H9 (cell line): Measurements from ENCODE around the gene FARS2. TPM values are rescaled to one million over a fixed set of nuclear protein-coding genes. Genes with fewer than 3 reads are reported as not detected.

Experiments used
- DNase-seq: peaks from one replicate; pipeline ENCODE4 v3.0.0-alpha.2; 2017
- H2AFZ ChIP-seq: one replicate; pipeline ENCODE4 v1.6.1; 2013; ENCODE audit warnings: mild to moderate bottlenecking, low read length, control low read depth, moderate library complexity
- H2AK5ac ChIP-seq: 2 replicates; pipeline ENCODE4 v1.6.1; 2013; ENCODE audit warnings: low read length, control low read depth, mixed read lengths; ENCODE audit not compliant: insufficient read length
- H2BK120ac ChIP-seq: one replicate; pipeline ENCODE4 v1.6.1; 2013; ENCODE audit warnings: low read depth, mild to moderate bottlenecking, low read length, control low read depth, inconsistent platforms; ENCODE audit not compliant: poor library complexity, severe bottlenecking
- H2BK12ac ChIP-seq: 2 replicates; pipeline ENCODE4 v1.6.1; 2013; ENCODE audit warnings: low read length, control low read depth, mixed read lengths, low read depth; ENCODE audit not compliant: insufficient read length
- H2BK15ac ChIP-seq: 2 replicates; pipeline ENCODE4 v1.6.1; 2013; ENCODE audit warnings: low read depth, low read length, control low read depth
- H2BK20ac ChIP-seq: one replicate; pipeline ENCODE4 v1.6.1; 2013; ENCODE audit warnings: low read depth, mild to moderate bottlenecking, low read length, control low read depth, inconsistent platforms; ENCODE audit not compliant: poor library complexity, severe bottlenecking
- H2BK5ac ChIP-seq: 2 replicates; pipeline ENCODE4 v1.6.1; 2013; ENCODE audit warnings: low read length, control low read depth, mixed read lengths; ENCODE audit not compliant: insufficient read length
- H3K14ac ChIP-seq: 2 replicates; pipeline ENCODE4 v1.6.1; 2013; ENCODE audit warnings: low read length, control low read depth; ENCODE audit not compliant: insufficient read depth
- H3K18ac ChIP-seq: 2 replicates; pipeline ENCODE4 v1.6.1; 2013; ENCODE audit warnings: low read depth, mild to moderate bottlenecking, mixed read lengths, low read length, control low read depth; ENCODE audit not compliant: insufficient read length
- H3K23ac ChIP-seq: 2 replicates; pipeline ENCODE4 v1.6.1; 2013; ENCODE audit warnings: low read length, control low read depth, mixed read lengths, low read depth; ENCODE audit not compliant: insufficient read length
- H3K23me2 ChIP-seq: 2 replicates; pipeline ENCODE4 v1.6.1; 2013; ENCODE audit warnings: low read depth, mild to moderate bottlenecking, mixed read lengths, low read length, control low read depth; ENCODE audit not compliant: insufficient read length, poor library complexity, severe bottlenecking
- H3K27ac ChIP-seq: 2 replicates; pipeline ENCODE4 v1.5.1; 2013; ENCODE audit warnings: low read length, control low read depth, mixed read lengths, low read depth; ENCODE audit not compliant: insufficient read length
- H3K27me3 ChIP-seq: 2 replicates; pipeline ENCODE4 v1.6.1; 2013; ENCODE audit warnings: low read length, control low read depth, inconsistent platforms; ENCODE audit not compliant: insufficient read depth
- H3K4ac ChIP-seq: 2 replicates; pipeline ENCODE4 v1.6.1; 2013; ENCODE audit warnings: low read depth, mild to moderate bottlenecking, control low read depth, inconsistent platforms, low read length, moderate library complexity
- H3K4me1 ChIP-seq: 2 replicates; pipeline ENCODE4 v1.6.1; 2013; ENCODE audit warnings: low read length, control low read depth, inconsistent platforms; ENCODE audit not compliant: insufficient read depth
- H3K4me2 ChIP-seq: 2 replicates; pipeline ENCODE4 v1.6.1; 2013; ENCODE audit warnings: low read length, control low read depth, mixed read lengths; ENCODE audit not compliant: insufficient read length, insufficient read depth
- H3K56ac ChIP-seq: 2 replicates; pipeline ENCODE4 v1.6.1; 2013; ENCODE audit warnings: low read depth, mild to moderate bottlenecking, mixed read lengths, low read length, control low read depth; ENCODE audit not compliant: insufficient read length
- H3K79me1 ChIP-seq: 2 replicates; pipeline ENCODE4 v1.6.1; 2013; ENCODE audit warnings: low read depth, mild to moderate bottlenecking, moderate library complexity, low read length, control low read depth, inconsistent platforms; ENCODE audit not compliant: insufficient read depth, poor library complexity, severe bottlenecking
- H3K79me2 ChIP-seq: 2 replicates; pipeline ENCODE4 v1.6.1; 2013; ENCODE audit warnings: low read length, control low read depth, inconsistent platforms; ENCODE audit not compliant: insufficient read depth
- H3K9ac ChIP-seq: 2 replicates; pipeline ENCODE4 v1.6.1; 2013; ENCODE audit warnings: low read length, control low read depth, mixed read lengths; ENCODE audit not compliant: insufficient read length; ENCODE audit errors: extremely low read depth
- H3K9me3 ChIP-seq: one replicate; pipeline ENCODE4 v1.6.1; 2013; ENCODE audit warnings: low read depth, low read length, inconsistent platforms; ENCODE audit not compliant: control insufficient read depth
- H3T11ph ChIP-seq: one replicate; pipeline ENCODE4 v1.6.1; 2013; ENCODE audit warnings: mild to moderate bottlenecking, low read length, control low read depth, inconsistent platforms
- H4K20me1 ChIP-seq: one replicate; pipeline ENCODE4 v1.6.1; 2013; ENCODE audit not compliant: control insufficient read depth, insufficient read length, insufficient read depth
- H4K5ac ChIP-seq: 2 replicates; pipeline ENCODE4 v1.6.1; 2013; ENCODE audit warnings: low read depth, mild to moderate bottlenecking, mixed read lengths, low read length, control low read depth; ENCODE audit not compliant: insufficient read length
- H4K8ac ChIP-seq: replicated peaks from 2 replicates; pipeline ENCODE4 v1.6.1; 2013; ENCODE audit warnings: low read length, control low read depth, mixed read lengths, low read depth; ENCODE audit not compliant: insufficient read length
- H4K91ac ChIP-seq: 2 replicates; pipeline ENCODE4 v1.6.1; 2013; ENCODE audit warnings: low read depth, mild to moderate bottlenecking, moderate library complexity, mixed read lengths, low read length, control low read depth; ENCODE audit not compliant: insufficient read length
- H3K27ac Mint-ChIP-seq, 3 experiments: 2 replicates in 2 of 3; 3 replicates in 1 of 3; pipeline ENCODE4 v1.8.0; 2020 to 2021; ENCODE audit warnings: mixed read lengths in 3 of 3, mild to moderate bottlenecking in 1 of 3, moderate library complexity in 1 of 3
- H3K27me3 Mint-ChIP-seq: 2 replicates; pipeline ENCODE4 v1.8.0; 2021; ENCODE audit warnings: low read depth, mild to moderate bottlenecking, moderate library complexity, mixed read lengths
- H3K36me3 Mint-ChIP-seq, 3 experiments: 2 replicates in 2 of 3; 3 replicates in 1 of 3; pipeline ENCODE4 v1.8.0; 2020 to 2021; ENCODE audit warnings: low read depth in 3 of 3, mixed read lengths in 3 of 3; ENCODE audit not compliant: insufficient read depth in 1 of 3
- H3K4me1 Mint-ChIP-seq, 2 experiments: 2 replicates each; pipeline ENCODE4 v1.8.0; 2020; ENCODE audit warnings: mixed read lengths in 2 of 2
- H3K4me3 Mint-ChIP-seq, 2 experiments: 2 replicates in 1 of 2; 3 replicates in 1 of 2; pipeline ENCODE4 v1.8.0; 2020 to 2021; ENCODE audit warnings: mild to moderate bottlenecking in 2 of 2, mixed read lengths in 2 of 2, moderate library complexity in 1 of 2
- H3K9me3 Mint-ChIP-seq, 2 experiments: 2 replicates in 1 of 2; 3 replicates in 1 of 2; pipeline ENCODE4 v1.8.0; 2020; ENCODE audit warnings: mild to moderate bottlenecking in 2 of 2, mixed read lengths in 2 of 2, moderate library complexity in 1 of 2
- CTCF ChIP-seq: fragments of 200-600 bp; sonication (generic); conservative IDR thresholded peaks from 3 replicates; pipeline ENCODE4 v1.8.0; 2021; ENCODE audit warnings: antibody characterized with exemption, mild to moderate bottlenecking
- WGBS: extraction: QIAGEN DNeasy Blood & Tissue Kit; methylation state at CpG from one replicate; pipeline ENCODE4 v1.1.7; 2013; ENCODE audit warnings: missing lambda C conversion rate, low lambda C conversion rate, mixed read lengths; ENCODE audit not compliant: insufficient read length; ENCODE audit errors: extremely low coverage; 5-methylcytosine and 5-hydroxymethylcytosine counted together
- total RNA-seq: library from RNA; stranded (reverse); gene quantifications from 2 replicates; pipeline ENCODE4 v1.2.1, GENCODE V29; 2021

FARS2 gene
- total RNA-seq, 1 experiment from 2014 or later = 8.5 TPM

GRCh38 chr6:5333658-5334057 lies 72.3 kb downstream of the FARS2 start:
- Histone ChIP-seq H4K20me1 (no peaks in the 10 kb centered on the region), H3K14ac (no peak overlapping the region), H2BK12ac (no peak overlapping the region), H3K23ac (no peak overlapping the region), H2BK20ac (no peak overlapping the region), H4K5ac (no peak overlapping the region), H3K27me3 (no peaks in the 10 kb centered on the region), H4K8ac (no peak overlapping the region), H3K4me2 (no peak overlapping the region), H3K9me3 (no peaks in the 10 kb centered on the region), H3K4ac (no peak overlapping the region), H2BK5ac (no peak overlapping the region), H3K79me2 (0 out of 2 replicates have a peak, but pooled peaks cover 2% of the 10 kb centered on the region), H2AK5ac (no peak overlapping the region), H3K27ac (no peak overlapping the region), H2AFZ (no peak overlapping the region), H3K18ac (no peak overlapping the region), H3T11ph (no peak overlapping the region), H3K56ac (no peak overlapping the region), H2BK120ac (no peak overlapping the region), H4K91ac (no peak overlapping the region), H2BK15ac (no peak overlapping the region), H3K23me2 (no peaks in the 10 kb centered on the region), H3K9ac (no peak overlapping the region), H3K79me1 (no peaks in the 10 kb centered on the region), H3K4me1 (no peaks in the 10 kb centered on the region)
- no peak overlapping the region for H3K4me3 Mint-ChIP-seq
- no peak for TF ChIP-seq CTCF
- no peaks in the 10 kb centered on the region for H3K27me3 Mint-ChIP-seq
- H3K4me1 Mint-ChIP-seq = peaks cover 2 to 7% of the 10 kb centered on the region in 2 experiments; a peak in 2 of 4 replicates
- WGBS = no CpG with 5 or more reads among the region's 3 CpGs
- H3K9me3 Mint-ChIP-seq = no peaks in the 10 kb centered on the region
- DNase-seq = no peak
- no peaks in the 10 kb centered on the region for H3K36me3 Mint-ChIP-seq
- no peak overlapping the region; a peak in 1 of 7 replicates for H3K27ac Mint-ChIP-seq
